Central memory CD4-positive, alpha-beta T cell (primary cell): ENCODE measurements around the gene ATP8B3.

ENCODE experiments used
- DNase-seq: peaks from one replicate; pipeline ENCODE4 v3.0.0; 2022

Gene ATP8B3

GRCh38 chr19:1849886-1850398, 37.9 kb upstream of the ATP8B3 start:
- no peak for DNase-seq

- DNase-seq: no peak
These were observed 37.0 kb upstream of the ATP8B3 start for GRCh38 chr19:1849132-1849474.

- DNase-seq: peak; percentile 96
These were observed 36.5 kb upstream of the ATP8B3 start, which contains the start of gene REXO1 for GRCh38 chr19:1848399-1849131. TSS of gene REXO1 (minus strand) at chr19:1848483. CDS start at chr19:1848358, 125 bp downstream.

GRCh38 chr19:1847684-1848398, 35.8 kb upstream of the ATP8B3 start:
- DNase-seq: no peak

- no peak for DNase-seq
These were observed 35.2 kb upstream of the ATP8B3 start for GRCh38 chr19:1847348-1847683.

GRCh38 chr19:1846517-1847204, 34.6 kb upstream of the ATP8B3 start:
- DNase-seq: no peak

GRCh38 chr19:1845642-1846041, 33.6 kb upstream of the ATP8B3 start:
- DNase-seq: no peak

GRCh38 chr19:1845125-1845515, 33.0 kb upstream of the ATP8B3 start:
- no peak for DNase-seq

GRCh38 chr19:1844513-1845124, 32.5 kb upstream of the ATP8B3 start:
- DNase-seq: no peak

GRCh38 chr19:1843646-1844394, 31.7 kb upstream of the ATP8B3 start:
- no peak for DNase-seq

GRCh38 chr19:1843116-1843515, 31.0 kb upstream of the ATP8B3 start:
- no peak for DNase-seq

GRCh38 chr19:1841209-1841924, 29.3 kb upstream of the ATP8B3 start:
- DNase-seq: no peak

GRCh38 chr19:1840541-1841115, 28.6 kb upstream of the ATP8B3 start:
- DNase-seq: no peak

- DNase-seq: no peak
These were observed 27.8 kb upstream of the ATP8B3 start for GRCh38 chr19:1839658-1840540.

GRCh38 chr19:1837625-1838105, 25.6 kb upstream of the ATP8B3 start:
- peak; percentile 33 for DNase-seq

GRCh38 chr19:1837222-1837565, 25.1 kb upstream of the ATP8B3 start:
- no peak for DNase-seq

- DNase-seq: no peak
These were observed 24.6 kb upstream of the ATP8B3 start for GRCh38 chr19:1836458-1837221.

- DNase-seq: no peak
These were observed 21.5 kb upstream of the ATP8B3 start for GRCh38 chr19:1833540-1833939.

GRCh38 chr19:1832046-1832663, 20.1 kb upstream of the ATP8B3 start:
- no peak for DNase-seq
